GM23338 (cell line): ENCODE data around the gene ITGB3BP. TPM values are rescaled to one million over a fixed set of nuclear protein-coding genes. Genes with fewer than 3 reads are reported as not detected.

Experiments
- CREB1 ChIP-seq: fragments of 250-450 bp; sonication (Bioruptor Pico); IDR thresholded peaks from 2 replicates; pipeline ENCODE4 v1.5.0; 2020; ENCODE audit warnings: low read depth, mild to moderate bottlenecking, moderate library complexity
- EZH2phosphoT487 ChIP-seq: fragments of 200-600 bp; sonication (generic); IDR thresholded peaks from one replicate; pipeline ENCODE4 v1.8.1; 2018; ENCODE audit warnings: antibody characterized with exemption; ENCODE audit not compliant: unreplicated experiment
- POLR2AphosphoS5 ChIP-seq: IDR thresholded peaks from 2 replicates; pipeline ENCODE4 v1.6.1; 2016; ENCODE audit warnings: antibody characterized with exemption, low read depth
- REST ChIP-seq: IDR thresholded peaks from one replicate; pipeline ENCODE4 v1.6.1; 2018; ENCODE audit warnings: antibody characterized with exemption; ENCODE audit not compliant: unreplicated experiment
- ZNF114 ChIP-seq: fragments of 250-450 bp; sonication (Bioruptor Pico); IDR thresholded peaks from 2 replicates; pipeline ENCODE4 v1.5.0; 2020; ENCODE audit warnings: mild to moderate bottlenecking, moderate library complexity
- polyA plus RNA-seq: library from polyadenylated mRNA; unstranded; fragments of >200 nt; fragmentation: Nextera tagmentation; extraction: Ambion mirVana; gene quantifications from 2 replicates; pipeline ENCODE4 v1.2.1, GENCODE V29; 2016
- total RNA-seq: library from RNA; depleted of rRNA; stranded (reverse); fragments of >200 nt; shearing (Covaris generic); gene quantifications from 2 replicates; pipeline ENCODE4 v1.2.3, GENCODE V29; 2014
- TF ChIP-seq, protein P1 (sequence below): fragments of 250-450 bp; sonication (Bioruptor Pico); IDR thresholded peaks from 2 replicates; pipeline ENCODE4 v1.5.0; 2020; ENCODE audit warnings: mild to moderate bottlenecking, moderate library complexity

The ITGB3BP gene
- total and polyA plus RNA-seq, 2 experiments from 2014 or later, result 49.4 to 101 TPM

GRCh38 chr1:63487336-63488065 is 35.5 kb downstream of the ITGB3BP start (continued):
- TF ChIP-seq, protein P1, sequence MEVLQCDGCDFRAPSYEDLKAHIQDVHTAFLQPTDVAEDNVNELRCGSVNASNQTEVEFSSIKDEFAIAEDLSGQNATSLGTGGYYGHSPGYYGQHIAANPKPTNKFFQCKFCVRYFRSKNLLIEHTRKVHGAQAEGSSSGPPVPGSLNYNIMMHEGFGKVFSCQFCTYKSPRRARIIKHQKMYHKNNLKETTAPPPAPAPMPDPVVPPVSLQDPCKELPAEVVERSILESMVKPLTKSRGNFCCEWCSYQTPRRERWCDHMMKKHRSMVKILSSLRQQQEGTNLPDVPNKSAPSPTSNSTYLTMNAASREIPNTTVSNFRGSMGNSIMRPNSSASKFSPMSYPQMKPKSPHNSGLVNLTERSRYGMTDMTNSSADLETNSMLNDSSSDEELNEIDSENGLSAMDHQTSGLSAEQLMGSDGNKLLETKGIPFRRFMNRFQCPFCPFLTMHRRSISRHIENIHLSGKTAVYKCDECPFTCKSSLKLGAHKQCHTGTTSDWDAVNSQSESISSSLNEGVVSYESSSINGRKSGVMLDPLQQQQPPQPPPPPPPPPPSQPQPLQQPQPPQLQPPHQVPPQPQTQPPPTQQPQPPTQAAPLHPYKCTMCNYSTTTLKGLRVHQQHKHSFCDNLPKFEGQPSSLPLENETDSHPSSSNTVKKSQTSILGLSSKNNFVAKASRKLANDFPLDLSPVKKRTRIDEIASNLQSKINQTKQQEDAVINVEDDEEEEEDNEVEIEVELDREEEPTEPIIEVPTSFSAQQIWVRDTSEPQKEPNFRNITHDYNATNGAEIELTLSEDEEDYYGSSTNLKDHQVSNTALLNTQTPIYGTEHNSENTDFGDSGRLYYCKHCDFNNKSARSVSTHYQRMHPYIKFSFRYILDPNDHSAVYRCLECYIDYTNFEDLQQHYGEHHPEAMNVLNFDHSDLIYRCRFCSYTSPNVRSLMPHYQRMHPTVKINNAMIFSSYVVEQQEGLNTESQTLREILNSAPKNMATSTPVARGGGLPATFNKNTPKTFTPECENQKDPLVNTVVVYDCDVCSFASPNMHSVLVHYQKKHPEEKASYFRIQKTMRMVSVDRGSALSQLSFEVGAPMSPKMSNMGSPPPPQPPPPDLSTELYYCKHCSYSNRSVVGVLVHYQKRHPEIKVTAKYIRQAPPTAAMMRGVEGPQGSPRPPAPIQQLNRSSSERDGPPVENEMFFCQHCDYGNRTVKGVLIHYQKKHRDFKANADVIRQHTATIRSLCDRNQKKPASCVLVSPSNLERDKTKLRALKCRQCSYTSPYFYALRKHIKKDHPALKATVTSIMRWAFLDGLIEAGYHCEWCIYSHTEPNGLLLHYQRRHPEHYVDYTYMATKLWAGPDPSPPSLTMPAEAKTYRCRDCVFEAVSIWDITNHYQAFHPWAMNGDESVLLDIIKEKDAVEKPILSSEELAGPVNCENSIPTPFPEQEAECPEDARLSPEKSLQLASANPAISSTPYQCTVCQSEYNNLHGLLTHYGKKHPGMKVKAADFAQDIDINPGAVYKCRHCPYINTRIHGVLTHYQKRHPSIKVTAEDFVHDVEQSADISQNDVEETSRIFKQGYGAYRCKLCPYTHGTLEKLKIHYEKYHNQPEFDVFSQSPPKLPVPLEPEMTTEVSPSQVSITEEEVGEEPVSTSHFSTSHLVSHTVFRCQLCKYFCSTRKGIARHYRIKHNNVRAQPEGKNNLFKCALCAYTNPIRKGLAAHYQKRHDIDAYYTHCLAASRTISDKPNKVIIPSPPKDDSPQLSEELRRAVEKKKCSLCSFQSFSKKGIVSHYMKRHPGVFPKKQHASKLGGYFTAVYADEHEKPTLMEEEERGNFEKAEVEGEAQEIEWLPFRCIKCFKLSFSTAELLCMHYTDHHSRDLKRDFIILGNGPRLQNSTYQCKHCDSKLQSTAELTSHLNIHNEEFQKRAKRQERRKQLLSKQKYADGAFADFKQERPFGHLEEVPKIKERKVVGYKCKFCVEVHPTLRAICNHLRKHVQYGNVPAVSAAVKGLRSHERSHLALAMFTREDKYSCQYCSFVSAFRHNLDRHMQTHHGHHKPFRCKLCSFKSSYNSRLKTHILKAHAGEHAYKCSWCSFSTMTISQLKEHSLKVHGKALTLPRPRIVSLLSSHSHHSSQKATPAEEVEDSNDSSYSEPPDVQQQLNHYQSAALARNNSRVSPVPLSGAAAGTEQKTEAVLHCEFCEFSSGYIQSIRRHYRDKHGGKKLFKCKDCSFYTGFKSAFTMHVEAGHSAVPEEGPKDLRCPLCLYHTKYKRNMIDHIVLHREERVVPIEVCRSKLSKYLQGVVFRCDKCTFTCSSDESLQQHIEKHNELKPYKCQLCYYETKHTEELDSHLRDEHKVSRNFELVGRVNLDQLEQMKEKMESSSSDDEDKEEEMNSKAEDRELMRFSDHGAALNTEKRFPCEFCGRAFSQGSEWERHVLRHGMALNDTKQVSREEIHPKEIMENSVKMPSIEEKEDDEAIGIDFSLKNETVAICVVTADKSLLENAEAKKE (CRISPR knock-in tag), result no peak
- TF ChIP-seq POLR2AphosphoS5 (no peak), ZNF114 (CRISPR knock-in tag) (no peak), EZH2phosphoT487 (no peak), REST (no peak), CREB1 (CRISPR knock-in tag) (no peak)
